UCSD-AML1 (cell line): Measurements from ENCODE around the gene SPEF1.
A peak's percentile ranks its signal among the peaks of the same experiment; 100 is the strongest.

Experiments
- DNase-seq: peaks from one replicate; lab custom pipeline; 2025; ENCODE audit not compliant: unreplicated experiment; lab: John Stamatoyannopoulos, UW

The SPEF1 gene

DNA sequence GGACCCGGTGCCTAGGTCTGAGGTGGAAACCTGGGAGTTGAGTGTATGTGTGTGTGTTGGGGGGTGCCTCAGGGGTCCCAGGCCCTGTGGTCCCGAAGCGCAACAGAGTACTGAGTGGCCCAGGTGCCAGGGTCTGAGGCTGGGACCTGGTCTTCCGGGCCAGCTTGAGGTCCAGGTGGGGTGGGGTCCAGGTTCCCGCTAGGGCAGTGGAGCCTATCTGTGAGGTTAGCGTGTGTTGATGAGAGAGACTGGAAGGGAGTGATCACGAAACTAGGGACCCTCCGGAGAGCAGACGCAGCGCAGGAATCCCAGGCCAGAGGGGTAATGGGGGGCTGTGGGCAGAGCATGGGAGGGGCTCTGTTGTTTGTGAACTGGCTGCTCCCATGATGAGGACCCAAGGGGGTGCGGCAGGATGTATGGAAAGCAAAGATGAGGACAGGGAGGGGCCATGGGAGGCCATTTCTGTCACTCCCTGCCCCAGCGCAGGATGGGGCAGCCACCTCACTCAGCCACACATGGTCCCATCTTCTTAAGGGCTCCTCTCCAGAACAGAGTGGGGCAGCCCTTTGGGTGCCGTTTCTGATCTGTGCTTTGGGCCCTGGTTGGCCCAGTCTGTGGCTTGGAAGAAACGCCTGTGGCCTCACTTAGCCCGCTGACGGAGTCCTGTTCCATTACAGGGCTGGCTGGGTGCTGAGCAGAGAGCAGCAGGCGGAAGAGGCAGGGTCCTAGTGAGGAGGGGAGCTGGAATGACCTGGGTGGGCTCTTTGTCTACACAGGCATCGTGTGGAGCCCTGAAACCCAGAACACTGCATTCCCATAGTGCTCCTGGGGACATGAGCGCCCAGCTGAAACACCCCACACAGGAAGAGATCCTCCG, 47.9 kb downstream of the SPEF1 start:
- DNase-seq, result no peak

- DNase-seq, result no peak
Observed at GRCh38 chr20:3732327-3733118, 48.7 kb downstream of the SPEF1 start, which contains the start of gene HSPA12B. TSS of gene HSPA12B (plus strand) at chr20:3732685. CDS start at chr20:3738675, 5,990 bp downstream.

DNA sequence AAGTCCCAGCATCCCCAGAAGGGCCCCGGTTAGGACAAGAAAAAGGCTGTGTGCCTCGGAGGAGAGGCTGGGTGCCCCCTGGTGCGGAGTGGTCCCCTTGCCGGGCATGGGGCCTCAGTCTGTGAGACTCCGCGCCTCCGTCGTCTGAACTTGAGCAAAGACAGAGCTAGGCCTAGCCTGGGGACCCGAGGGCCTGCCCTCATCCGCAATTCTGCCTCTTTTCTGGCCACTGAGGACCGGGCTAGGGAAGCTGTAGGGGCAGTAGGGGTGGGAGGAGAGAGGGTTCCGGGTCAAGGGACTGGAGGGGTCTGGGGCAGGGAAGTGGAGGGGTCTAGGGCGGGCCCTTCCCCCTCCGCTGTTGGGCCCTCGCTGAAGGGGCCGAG, 49.3 kb downstream of the SPEF1 start:
- DNase-seq, result no peak

- DNase-seq, result no peak
Observed at GRCh38 chr20:3730803-3731672, 50.2 kb downstream of the SPEF1 start.

DNA sequence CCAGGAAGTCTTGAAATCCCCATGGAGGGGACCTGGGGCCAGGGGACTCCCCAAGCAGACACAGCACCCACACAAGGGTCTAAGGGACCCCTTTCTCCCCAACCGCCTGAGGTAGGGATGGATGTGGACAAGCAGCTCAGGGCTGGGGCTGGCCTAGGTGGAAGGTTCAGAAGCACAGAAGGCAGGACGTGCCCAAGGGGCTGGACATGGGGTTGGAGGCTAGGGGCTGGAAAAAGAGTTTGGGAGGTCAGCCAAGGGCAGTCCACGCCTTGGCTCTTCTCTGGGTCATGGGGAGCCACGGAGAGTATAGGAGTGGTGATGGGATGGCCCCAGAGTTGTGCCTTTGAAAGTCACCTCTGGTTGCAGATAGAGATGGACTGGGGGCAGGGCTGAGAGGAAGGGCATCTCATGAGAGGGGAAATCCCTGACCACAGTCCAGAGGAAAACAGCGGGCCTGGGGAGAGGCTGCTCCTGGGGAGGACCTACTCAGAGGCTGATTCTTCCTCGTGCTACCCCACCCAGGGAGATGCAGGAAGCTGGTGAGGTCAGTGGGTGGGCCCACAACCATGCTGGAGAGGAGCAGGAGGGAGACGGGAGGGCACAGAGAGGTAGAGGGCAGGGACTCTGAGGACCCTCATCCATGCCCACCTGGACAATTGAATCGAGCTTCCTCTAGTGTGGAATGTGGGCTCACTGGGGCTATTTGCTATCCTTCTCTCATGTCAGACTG, 51.3 kb downstream of the SPEF1 start:
- DNase-seq, result peak; percentile 35

DNA sequence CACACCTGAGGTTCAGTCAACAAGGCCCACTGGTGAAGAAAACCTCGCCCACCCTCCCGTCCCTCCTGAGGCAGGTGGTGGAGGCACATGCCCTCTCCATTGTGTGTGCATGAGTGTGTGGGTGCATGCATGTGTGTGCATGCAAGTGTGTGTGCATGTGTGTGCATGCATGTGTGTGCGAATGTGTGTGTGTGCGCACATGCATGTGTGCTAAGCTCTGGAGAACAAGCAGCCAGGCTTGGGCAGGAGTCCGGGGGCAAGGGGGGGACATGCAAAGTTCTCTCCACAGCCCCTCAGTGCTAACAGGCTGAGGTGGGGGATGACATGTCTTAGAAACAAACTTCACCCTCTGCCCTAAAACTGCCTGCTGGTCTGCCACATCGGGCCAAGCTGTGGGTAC, 51.9 kb downstream of the SPEF1 start:
- no peak for DNase-seq

- no peak for DNase-seq
Observed at GRCh38 chr20:3728876-3729275, 52.4 kb downstream of the SPEF1 start.

DNA sequence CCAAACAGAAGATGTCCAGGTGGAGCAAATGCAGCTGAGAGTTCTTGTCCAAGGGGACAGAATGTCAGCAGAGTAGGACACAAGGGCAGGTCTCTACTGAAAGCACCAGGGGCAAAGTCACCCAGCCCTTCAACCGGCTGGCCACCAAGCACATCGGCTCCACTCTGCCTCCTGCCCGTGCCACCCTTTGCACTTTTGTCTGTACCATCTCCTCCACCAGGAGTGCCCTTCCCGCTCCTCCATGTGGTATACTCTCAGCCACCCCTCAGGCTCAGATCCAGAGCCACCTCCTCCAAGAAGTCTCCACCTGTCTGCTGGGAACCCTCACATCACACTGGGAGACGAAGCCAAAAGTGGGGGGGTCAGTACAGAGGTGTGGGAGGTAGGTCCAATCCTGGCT, 52.9 kb downstream of the SPEF1 start:
- no peak for DNase-seq
